ENCODE measurements around the gene CELF2. TPM values are rescaled to one million over a fixed set of nuclear protein-coding genes. Genes with fewer than 3 reads are reported as not detected.

The CELF2 gene
- total RNA-seq, 1 experiment from 2014 or later, result not detected

GRCh38 chr10:11097686-11098085 lies 80.0 kb downstream of the CELF2 start:
- H3K27ac Mint-ChIP-seq (ENCODE audit: unreplicated experiment), result no peak overlapping the region
- no peak for TF ChIP-seq CTCF (IDR thresholded peaks at IDR 0.05; ENCODE audit: unreplicated experiment)
- no peak for DNase-seq
- H3K27me3 Mint-ChIP-seq (ENCODE audit: unreplicated experiment), result no peaks in the 10 kb centered on the region
- BruUV-seq (replicated peaks), result no TSS peak
- no peaks in the 10 kb centered on the region for H3K36me3 Mint-ChIP-seq (ENCODE audit: insufficient read depth, unreplicated experiment)
- H3K4me1 Mint-ChIP-seq (ENCODE audit: low read depth, unreplicated experiment), result no peaks in the 10 kb centered on the region
- no peak overlapping the region for H3K4me3 Mint-ChIP-seq (ENCODE audit: low read depth, unreplicated experiment)
- peaks cover 10% of the 10 kb centered on the region for H3K9me3 Mint-ChIP-seq (ENCODE audit: low read depth, unreplicated experiment)
- CTCF ChIA-PET, result no interaction called here
- intact Hi-C loops (cut with micrococcal nuclease; ENCODE audit: unreplicated experiment), result no loop called here

DNA sequence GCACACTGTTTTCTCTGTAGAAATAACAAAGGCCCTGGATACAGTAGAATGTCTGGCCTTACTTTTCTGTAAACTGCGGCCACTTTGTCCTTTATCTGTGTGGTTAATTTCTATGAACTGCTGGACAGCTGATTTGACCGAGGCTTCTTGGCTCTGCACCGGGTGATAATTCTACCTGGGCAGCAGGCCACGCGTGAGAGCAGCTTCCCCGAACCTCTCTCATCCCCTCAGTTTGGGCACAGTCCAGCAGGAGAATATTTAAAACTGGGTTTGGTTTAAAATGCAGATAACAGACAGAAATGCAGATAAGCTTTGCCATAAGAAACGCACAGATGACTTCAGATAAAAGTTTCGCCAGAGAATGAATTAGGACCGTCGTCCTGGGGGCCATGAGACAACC lies 81.0 kb downstream of the CELF2 start:
- H3K36me3 Mint-ChIP-seq (ENCODE audit: insufficient read depth, unreplicated experiment), result no peaks in the 10 kb centered on the region
- peaks cover 12% of the 10 kb centered on the region for H3K9me3 Mint-ChIP-seq (ENCODE audit: low read depth, unreplicated experiment)
- no TSS peak for BruUV-seq (replicated peaks)
- TF ChIP-seq CTCF (IDR thresholded peaks at IDR 0.05; ENCODE audit: unreplicated experiment), result no peak
- DNase-seq, result no peak
- H3K4me3 Mint-ChIP-seq (ENCODE audit: low read depth, unreplicated experiment), result no peak overlapping the region
- intact Hi-C loops (cut with micrococcal nuclease; ENCODE audit: unreplicated experiment), result no loop called here
- no peaks in the 10 kb centered on the region for H3K4me1 Mint-ChIP-seq (ENCODE audit: low read depth, unreplicated experiment)
- CTCF ChIA-PET, result no interaction called here
- H3K27me3 Mint-ChIP-seq (ENCODE audit: unreplicated experiment), result no peaks in the 10 kb centered on the region
- no peak overlapping the region for H3K27ac Mint-ChIP-seq (ENCODE audit: unreplicated experiment)

- H3K27ac Mint-ChIP-seq (ENCODE audit: unreplicated experiment), result no peak overlapping the region
These were observed 87.4 kb downstream of the CELF2 start for GRCh38 chr10:11104772-11105675.

GRCh38 chr10:11105676-11106004 lies 88.0 kb downstream of the CELF2 start:
- CTCF ChIA-PET, result interaction anchor here (1.5 kb wide), 1 partner anchor 164 kb away, joined by 3 read pairs; no protein-coding TSS in a partner anchor
- intact Hi-C loops (cut with micrococcal nuclease; ENCODE audit: unreplicated experiment), result no loop called here
- no peaks in the 10 kb centered on the region for H3K4me1 Mint-ChIP-seq (ENCODE audit: low read depth, unreplicated experiment)
- peaks cover 9% of the 10 kb centered on the region for H3K9me3 Mint-ChIP-seq (ENCODE audit: low read depth, unreplicated experiment)
- no peak for TF ChIP-seq CTCF (IDR thresholded peaks at IDR 0.05; ENCODE audit: unreplicated experiment)
- no peaks in the 10 kb centered on the region for H3K27me3 Mint-ChIP-seq (ENCODE audit: unreplicated experiment)
- H3K36me3 Mint-ChIP-seq (ENCODE audit: insufficient read depth, unreplicated experiment), result no peaks in the 10 kb centered on the region
- no peak overlapping the region for H3K27ac Mint-ChIP-seq (ENCODE audit: unreplicated experiment)
- DNase-seq, result no peak
- H3K4me3 Mint-ChIP-seq (ENCODE audit: low read depth, unreplicated experiment), result no peak overlapping the region
- no TSS peak for BruUV-seq (replicated peaks)

More at GRCh38 chr10:11104772-11105675, 87.4 kb downstream of the CELF2 start:
- H3K36me3 Mint-ChIP-seq (ENCODE audit: insufficient read depth, unreplicated experiment), result no peaks in the 10 kb centered on the region
- intact Hi-C loops (cut with micrococcal nuclease; ENCODE audit: unreplicated experiment), result no loop called here
- H3K27me3 Mint-ChIP-seq (ENCODE audit: unreplicated experiment), result no peaks in the 10 kb centered on the region
- no peak overlapping the region for H3K4me3 Mint-ChIP-seq (ENCODE audit: low read depth, unreplicated experiment)
- BruUV-seq (replicated peaks), result no TSS peak
- CTCF ChIA-PET, result no interaction called here
- DNase-seq, result no peak
- H3K4me1 Mint-ChIP-seq (ENCODE audit: low read depth, unreplicated experiment), result no peaks in the 10 kb centered on the region
- H3K9me3 Mint-ChIP-seq (ENCODE audit: low read depth, unreplicated experiment), result peaks cover 9% of the 10 kb centered on the region
- TF ChIP-seq CTCF (IDR thresholded peaks at IDR 0.05; ENCODE audit: unreplicated experiment), result no peak
